ENCODE measurements around the gene FGD6.

Gene FGD6

DNA sequence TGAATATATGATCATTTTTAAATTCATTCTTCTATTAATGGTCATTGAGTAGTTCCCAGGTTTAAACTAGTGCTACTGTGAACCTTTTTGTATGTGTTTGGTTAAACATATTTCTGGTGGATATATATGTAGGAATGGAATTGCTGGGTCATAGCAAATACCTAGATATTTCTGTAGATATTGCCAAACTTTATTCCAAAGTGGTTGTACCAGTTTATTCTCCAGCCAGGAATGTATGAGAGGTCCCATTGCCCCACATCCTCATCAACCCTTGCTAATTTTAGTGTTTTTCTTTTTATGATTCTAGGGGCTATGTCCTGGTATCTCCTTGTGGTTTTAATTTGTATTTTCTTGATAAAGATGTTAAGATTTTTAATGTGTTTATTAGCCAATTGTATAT, 3.5 kb upstream of the FGD6 start:
- Histone ChIP-seq H3K36me3 (ENCODE audit: control insufficient read depth, insufficient read depth, low read length) (peaks cover 11% of the 10 kb centered on the region), H3K9me3 (ENCODE audit: control insufficient read depth, low read length) (no peaks in the 10 kb centered on the region), H3K27ac (ENCODE audit: insufficient read depth, low read length, poor library complexity, severe bottlenecking) (no peak overlapping the region), H3K27me3 (replicated peaks; ENCODE audit: control insufficient read depth, insufficient read depth, low read length, poor library complexity, severe bottlenecking) (no peaks in the 10 kb centered on the region), H3K4me3 (ENCODE audit: insufficient read depth, low read depth, low read length, poor library complexity, severe bottlenecking) (no peak overlapping the region), H3K4me1 (ENCODE audit: control insufficient read depth, insufficient read depth, low read length, poor library complexity, severe bottlenecking) (no peaks in the 10 kb centered on the region)
- no peak for DNase-seq

GRCh38 chr12:95220190-95220589, 2.9 kb upstream of the FGD6 start:
- peaks cover 11% of the 10 kb centered on the region for H3K36me3 ChIP-seq (ENCODE audit: control insufficient read depth, insufficient read depth, low read length)
- no peaks in the 10 kb centered on the region for H3K27me3 ChIP-seq (replicated peaks; ENCODE audit: control insufficient read depth, insufficient read depth, low read length, poor library complexity, severe bottlenecking)
- H3K9me3 ChIP-seq (ENCODE audit: control insufficient read depth, low read length), result no peaks in the 10 kb centered on the region
- no peak overlapping the region for H3K27ac ChIP-seq (ENCODE audit: insufficient read depth, low read length, poor library complexity, severe bottlenecking)
- H3K4me1 ChIP-seq (ENCODE audit: control insufficient read depth, insufficient read depth, low read length, poor library complexity, severe bottlenecking), result no peaks in the 10 kb centered on the region
- H3K4me3 ChIP-seq (ENCODE audit: insufficient read depth, low read depth, low read length, poor library complexity, severe bottlenecking), result no peak overlapping the region
- no peak for DNase-seq

DNA sequence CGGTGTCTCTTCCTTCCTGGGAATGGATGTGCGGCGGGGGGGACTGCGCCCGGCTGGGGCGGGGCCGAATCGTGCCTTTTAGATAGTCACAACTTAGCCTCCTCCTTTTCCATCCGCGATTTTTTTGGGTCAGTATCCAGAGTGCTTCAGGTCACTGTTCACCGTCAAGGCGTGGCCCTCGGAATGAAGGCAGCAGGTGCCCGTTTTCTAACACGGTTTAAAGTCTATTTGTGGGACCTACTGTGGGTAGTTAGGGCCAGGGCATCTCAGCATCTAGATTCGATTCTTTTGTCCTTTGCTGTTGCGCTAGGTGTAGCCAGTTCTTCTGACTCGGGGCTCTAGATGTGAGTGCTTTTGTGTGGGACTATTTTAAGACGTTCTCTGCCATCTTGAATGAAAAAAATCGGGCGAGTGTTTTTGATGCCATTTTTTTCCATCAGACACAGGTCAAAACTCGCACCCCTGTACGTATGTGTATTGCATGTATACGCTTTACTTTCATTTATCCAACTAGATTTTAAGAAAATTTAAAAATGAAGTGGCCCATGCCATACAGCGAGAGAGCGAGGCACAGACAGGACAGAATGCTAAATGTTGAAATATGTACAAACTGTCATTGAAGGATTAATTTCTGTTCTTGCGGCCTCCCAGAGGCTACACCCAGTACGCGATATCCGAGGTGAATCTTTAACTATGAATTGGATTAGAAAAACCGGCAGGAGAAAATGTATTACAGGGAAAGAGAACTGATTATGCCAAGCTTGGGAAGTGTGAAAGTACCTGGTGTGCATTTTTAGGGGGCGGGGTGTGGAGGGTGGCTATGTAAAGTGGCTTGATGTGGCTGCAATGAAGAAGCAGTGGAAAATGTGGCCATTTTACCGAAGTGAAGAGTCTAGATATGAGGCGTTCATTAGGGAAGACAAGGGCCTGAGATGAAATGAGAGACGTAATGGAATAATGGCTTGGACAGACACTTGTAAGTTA, 1.2 kb upstream of the FGD6 start:
- H3K4me3 ChIP-seq (ENCODE audit: insufficient read depth, low read depth, low read length, poor library complexity, severe bottlenecking), result peak overlapping the region; percentile 98
- peak overlapping the region; percentile 96 for H3K27ac ChIP-seq (ENCODE audit: insufficient read depth, low read length, poor library complexity, severe bottlenecking)
- H3K27me3 ChIP-seq (replicated peaks; ENCODE audit: control insufficient read depth, insufficient read depth, low read length, poor library complexity, severe bottlenecking), result no peaks in the 10 kb centered on the region
- no peaks in the 10 kb centered on the region for H3K9me3 ChIP-seq (ENCODE audit: control insufficient read depth, low read length)
- DNase-seq, result peak in 1 of 3 donors; percentile 19
- H3K36me3 ChIP-seq (ENCODE audit: control insufficient read depth, insufficient read depth, low read length), result no peaks in the 10 kb centered on the region
- H3K4me1 ChIP-seq (ENCODE audit: control insufficient read depth, insufficient read depth, low read length, poor library complexity, severe bottlenecking), result no peaks in the 10 kb centered on the region

- Histone ChIP-seq H3K27me3 (replicated peaks; ENCODE audit: control insufficient read depth, insufficient read depth, low read length, poor library complexity, severe bottlenecking) (no peaks in the 10 kb centered on the region), H3K4me3 (ENCODE audit: insufficient read depth, low read depth, low read length, poor library complexity, severe bottlenecking) (peak overlapping the region; percentile 73), H3K4me1 (ENCODE audit: control insufficient read depth, insufficient read depth, low read length, poor library complexity, severe bottlenecking) (no peaks in the 10 kb centered on the region), H3K36me3 (ENCODE audit: control insufficient read depth, insufficient read depth, low read length) (no peaks in the 10 kb centered on the region), H3K27ac (ENCODE audit: insufficient read depth, low read length, poor library complexity, severe bottlenecking) (peak overlapping the region; percentile 96), H3K9me3 (ENCODE audit: control insufficient read depth, low read length) (no peaks in the 10 kb centered on the region)
- no peak for DNase-seq
Measured at GRCh38 chr12:95216711-95217376, 423 bp downstream of the FGD6 start.

DNA sequence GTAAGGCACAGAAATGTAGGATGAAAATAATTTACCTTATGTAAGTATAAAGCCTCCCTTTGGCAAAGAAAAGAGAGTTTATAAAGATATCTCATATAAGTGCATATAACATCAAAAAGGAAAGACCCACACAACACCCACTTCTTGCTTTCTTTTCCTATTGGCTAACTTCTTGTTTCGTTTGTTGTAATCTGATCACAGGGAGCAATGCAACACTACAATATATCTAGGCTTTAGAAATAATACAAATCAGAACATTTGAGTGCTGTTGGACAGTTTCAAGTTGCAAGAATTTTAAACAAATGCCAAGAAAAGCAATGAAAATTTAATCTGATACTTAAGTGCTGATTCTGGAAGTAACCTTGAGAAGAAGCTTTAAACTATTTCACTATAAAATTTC, 1.3 kb downstream of the FGD6 start:
- Histone ChIP-seq H3K9me3 (ENCODE audit: control insufficient read depth, low read length) (no peaks in the 10 kb centered on the region), H3K4me3 (ENCODE audit: insufficient read depth, low read depth, low read length, poor library complexity, severe bottlenecking) (no peak overlapping the region), H3K36me3 (ENCODE audit: control insufficient read depth, insufficient read depth, low read length) (no peaks in the 10 kb centered on the region), H3K27ac (ENCODE audit: insufficient read depth, low read length, poor library complexity, severe bottlenecking) (no peak overlapping the region), H3K4me1 (ENCODE audit: control insufficient read depth, insufficient read depth, low read length, poor library complexity, severe bottlenecking) (no peaks in the 10 kb centered on the region), H3K27me3 (replicated peaks; ENCODE audit: control insufficient read depth, insufficient read depth, low read length, poor library complexity, severe bottlenecking) (no peaks in the 10 kb centered on the region)
- DNase-seq, result no peak

GRCh38 chr12:95214466-95214865, 2.8 kb downstream of the FGD6 start:
- Histone ChIP-seq H3K36me3 (ENCODE audit: control insufficient read depth, insufficient read depth, low read length) (no peaks in the 10 kb centered on the region), H3K27me3 (replicated peaks; ENCODE audit: control insufficient read depth, insufficient read depth, low read length, poor library complexity, severe bottlenecking) (no peaks in the 10 kb centered on the region), H3K4me1 (ENCODE audit: control insufficient read depth, insufficient read depth, low read length, poor library complexity, severe bottlenecking) (no peaks in the 10 kb centered on the region), H3K9me3 (ENCODE audit: control insufficient read depth, low read length) (no peaks in the 10 kb centered on the region), H3K27ac (ENCODE audit: insufficient read depth, low read length, poor library complexity, severe bottlenecking) (no peak overlapping the region), H3K4me3 (ENCODE audit: insufficient read depth, low read depth, low read length, poor library complexity, severe bottlenecking) (no peak overlapping the region)
- no peak for DNase-seq

DNA sequence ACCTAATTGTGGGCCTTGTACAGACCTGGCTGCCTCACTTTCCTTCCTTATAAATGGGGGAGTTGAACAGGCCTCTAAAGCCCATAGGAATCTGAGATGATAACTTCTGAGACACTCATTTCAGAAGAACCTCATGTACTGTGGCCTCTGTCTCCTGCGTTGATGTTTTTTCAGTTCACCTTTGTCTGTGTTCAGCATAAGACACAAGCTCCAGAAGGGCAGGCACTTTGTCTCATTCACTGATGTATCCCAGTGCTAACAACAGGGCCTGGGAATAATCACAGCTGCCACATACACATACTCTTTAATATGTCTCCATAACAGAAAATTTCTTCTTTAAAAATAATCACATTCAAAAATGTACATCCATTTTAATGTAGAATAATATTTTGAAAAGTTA, 3.3 kb downstream of the FGD6 start:
- no peak for DNase-seq
- Histone ChIP-seq H3K27ac (ENCODE audit: insufficient read depth, low read length, poor library complexity, severe bottlenecking) (no peak overlapping the region), H3K27me3 (replicated peaks; ENCODE audit: control insufficient read depth, insufficient read depth, low read length, poor library complexity, severe bottlenecking) (no peaks in the 10 kb centered on the region), H3K4me3 (ENCODE audit: insufficient read depth, low read depth, low read length, poor library complexity, severe bottlenecking) (no peak overlapping the region), H3K4me1 (ENCODE audit: control insufficient read depth, insufficient read depth, low read length, poor library complexity, severe bottlenecking) (no peaks in the 10 kb centered on the region), H3K36me3 (ENCODE audit: control insufficient read depth, insufficient read depth, low read length) (no peaks in the 10 kb centered on the region), H3K9me3 (ENCODE audit: control insufficient read depth, low read length) (no peaks in the 10 kb centered on the region)

DNA sequence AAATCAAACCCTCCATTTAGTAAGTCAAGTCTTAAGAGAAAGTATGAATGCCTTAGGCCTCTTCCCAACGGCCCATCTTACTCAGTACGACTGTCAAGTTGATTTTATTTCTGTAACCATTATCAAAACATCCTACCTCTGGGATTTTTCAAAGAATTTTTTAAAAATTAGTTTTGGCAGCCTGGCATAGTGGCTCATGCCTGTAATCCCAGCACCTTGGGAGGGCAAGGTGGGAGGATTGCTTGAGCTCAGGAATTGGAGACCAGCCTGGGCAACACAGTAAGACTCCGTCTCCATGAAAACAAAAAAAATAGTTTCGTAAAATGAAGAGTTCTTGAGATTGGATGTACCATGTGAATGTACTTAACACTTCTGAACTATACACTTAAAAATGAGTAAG, 4.1 kb downstream of the FGD6 start:
- no peaks in the 10 kb centered on the region for H3K36me3 ChIP-seq (ENCODE audit: control insufficient read depth, insufficient read depth, low read length)

GRCh38 chr12:95212586-95212985, 4.7 kb downstream of the FGD6 start:
- Histone ChIP-seq H3K27me3 (replicated peaks; ENCODE audit: control insufficient read depth, insufficient read depth, low read length, poor library complexity, severe bottlenecking) (no peaks in the 10 kb centered on the region), H3K4me3 (ENCODE audit: insufficient read depth, low read depth, low read length, poor library complexity, severe bottlenecking) (no peak overlapping the region), H3K9me3 (ENCODE audit: control insufficient read depth, low read length) (no peaks in the 10 kb centered on the region), H3K4me1 (ENCODE audit: control insufficient read depth, insufficient read depth, low read length, poor library complexity, severe bottlenecking) (no peaks in the 10 kb centered on the region), H3K36me3 (ENCODE audit: control insufficient read depth, insufficient read depth, low read length) (no peaks in the 10 kb centered on the region), H3K27ac (ENCODE audit: insufficient read depth, low read length, poor library complexity, severe bottlenecking) (no peak overlapping the region)
- no peak for DNase-seq

More for the DNA sequence above, 4.1 kb downstream of the FGD6 start:
- Histone ChIP-seq H3K4me3 (ENCODE audit: insufficient read depth, low read depth, low read length, poor library complexity, severe bottlenecking) (no peak overlapping the region), H3K27ac (ENCODE audit: insufficient read depth, low read length, poor library complexity, severe bottlenecking) (no peak overlapping the region), H3K27me3 (replicated peaks; ENCODE audit: control insufficient read depth, insufficient read depth, low read length, poor library complexity, severe bottlenecking) (no peaks in the 10 kb centered on the region), H3K4me1 (ENCODE audit: control insufficient read depth, insufficient read depth, low read length, poor library complexity, severe bottlenecking) (no peaks in the 10 kb centered on the region), H3K9me3 (ENCODE audit: control insufficient read depth, low read length) (no peaks in the 10 kb centered on the region)
- DNase-seq, result no peak

DNA sequence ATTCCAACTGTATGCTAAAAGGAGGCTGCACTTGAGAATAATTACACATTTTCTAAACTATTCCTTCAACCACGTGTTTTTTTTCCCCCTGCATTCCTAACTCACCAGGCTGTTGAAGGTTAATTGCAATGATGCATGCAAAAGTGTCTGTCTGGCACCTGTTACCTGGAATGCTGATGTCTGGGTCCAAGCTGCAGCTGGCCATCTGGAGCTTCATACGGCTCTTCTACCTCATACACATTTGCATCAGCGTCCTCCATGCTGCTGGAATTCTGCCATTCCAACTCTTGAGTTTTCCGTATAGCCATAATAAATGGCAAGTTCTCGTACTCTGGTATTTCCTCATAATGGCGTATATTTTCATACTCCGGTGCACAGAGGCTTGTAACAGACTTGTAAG, 8.6 kb downstream of the FGD6 start:
- Histone ChIP-seq H3K9me3 (ENCODE audit: control insufficient read depth, low read length) (no peaks in the 10 kb centered on the region), H3K4me1 (ENCODE audit: control insufficient read depth, insufficient read depth, low read length, poor library complexity, severe bottlenecking) (no peaks in the 10 kb centered on the region), H3K27ac (ENCODE audit: insufficient read depth, low read length, poor library complexity, severe bottlenecking) (no peak overlapping the region), H3K27me3 (replicated peaks; ENCODE audit: control insufficient read depth, insufficient read depth, low read length, poor library complexity, severe bottlenecking) (no peaks in the 10 kb centered on the region), H3K4me3 (ENCODE audit: insufficient read depth, low read depth, low read length, poor library complexity, severe bottlenecking) (no peak overlapping the region), H3K36me3 (ENCODE audit: control insufficient read depth, insufficient read depth, low read length) (no peaks in the 10 kb centered on the region)
- DNase-seq, result no peak
